WERI-Rb-1 (cell line): ENCODE data around the gene PPM1B.

Experiments
- DNase-seq: peaks from one replicate; pipeline ENCODE4 v3.0.0-alpha.2; 2020
- H3K27ac ChIP-seq: fragments of 250-450 bp; sonication (Bioruptor Pico); 2 replicates; pipeline ENCODE4 v1.5.1; 2020; ENCODE audit warnings: mild to moderate bottlenecking, moderate library complexity
- H3K27me3 ChIP-seq: fragments of 250-450 bp; sonication (Bioruptor Pico); 2 replicates; pipeline ENCODE4 v1.5.1; 2021; ENCODE audit warnings: mild to moderate bottlenecking, low read depth, moderate library complexity; ENCODE audit not compliant: insufficient read depth, severe bottlenecking
- H3K36me3 ChIP-seq: fragments of 250-450 bp; sonication (Bioruptor Pico); 2 replicates; pipeline ENCODE4 v1.5.1; 2020; ENCODE audit warnings: mild to moderate bottlenecking, moderate library complexity
- H3K4me3 ChIP-seq: 2 replicates; pipeline ENCODE4 v1.5.1; 2011; ENCODE audit warnings: low read depth, mild to moderate bottlenecking, control low read depth, low read length
- H3K9me3 ChIP-seq: fragments of 250-450 bp; sonication (Bioruptor Pico); 2 replicates; pipeline ENCODE4 v1.5.1; 2021; ENCODE audit warnings: mild to moderate bottlenecking, moderate library complexity; ENCODE audit not compliant: severe bottlenecking
- TF ChIP-seq, protein P1 (sequence below): IDR thresholded peaks from 2 replicates; pipeline ENCODE4 v1.5.1; 2011; ENCODE audit warnings: low read depth, mild to moderate bottlenecking, control low read depth, inconsistent platforms, low read length

Gene PPM1B

DNA sequence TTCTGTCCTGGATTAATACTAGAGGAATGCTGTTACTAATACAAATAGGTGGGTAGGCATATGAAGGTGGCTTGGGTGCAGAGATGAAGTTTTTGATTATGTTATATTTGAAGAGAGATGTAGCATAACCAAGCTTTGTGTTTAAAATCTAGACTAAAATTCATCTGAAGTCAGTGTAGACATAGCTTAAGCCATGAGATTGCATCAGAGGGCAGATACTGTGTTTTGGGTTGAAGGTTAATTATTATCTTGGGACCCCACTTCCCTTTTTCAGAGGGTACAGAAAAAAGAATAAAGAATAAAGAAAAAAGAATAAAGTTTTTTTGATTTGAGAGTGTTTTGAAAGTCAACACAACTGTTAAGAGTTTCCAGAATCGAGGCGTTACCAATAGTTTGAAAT lies 13.0 kb downstream of the PPM1B start:
- H3K27me3 ChIP-seq, result no peaks in the 10 kb centered on the region
- H3K36me3 ChIP-seq, result peaks cover 4% of the 10 kb centered on the region
- H3K4me3 ChIP-seq, result no peak overlapping the region
- H3K27ac ChIP-seq, result no peak overlapping the region
- no peaks in the 10 kb centered on the region for H3K9me3 ChIP-seq
- TF ChIP-seq, protein P1, sequence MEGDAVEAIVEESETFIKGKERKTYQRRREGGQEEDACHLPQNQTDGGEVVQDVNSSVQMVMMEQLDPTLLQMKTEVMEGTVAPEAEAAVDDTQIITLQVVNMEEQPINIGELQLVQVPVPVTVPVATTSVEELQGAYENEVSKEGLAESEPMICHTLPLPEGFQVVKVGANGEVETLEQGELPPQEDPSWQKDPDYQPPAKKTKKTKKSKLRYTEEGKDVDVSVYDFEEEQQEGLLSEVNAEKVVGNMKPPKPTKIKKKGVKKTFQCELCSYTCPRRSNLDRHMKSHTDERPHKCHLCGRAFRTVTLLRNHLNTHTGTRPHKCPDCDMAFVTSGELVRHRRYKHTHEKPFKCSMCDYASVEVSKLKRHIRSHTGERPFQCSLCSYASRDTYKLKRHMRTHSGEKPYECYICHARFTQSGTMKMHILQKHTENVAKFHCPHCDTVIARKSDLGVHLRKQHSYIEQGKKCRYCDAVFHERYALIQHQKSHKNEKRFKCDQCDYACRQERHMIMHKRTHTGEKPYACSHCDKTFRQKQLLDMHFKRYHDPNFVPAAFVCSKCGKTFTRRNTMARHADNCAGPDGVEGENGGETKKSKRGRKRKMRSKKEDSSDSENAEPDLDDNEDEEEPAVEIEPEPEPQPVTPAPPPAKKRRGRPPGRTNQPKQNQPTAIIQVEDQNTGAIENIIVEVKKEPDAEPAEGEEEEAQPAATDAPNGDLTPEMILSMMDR, result no peak
- no peak for DNase-seq

DNA sequence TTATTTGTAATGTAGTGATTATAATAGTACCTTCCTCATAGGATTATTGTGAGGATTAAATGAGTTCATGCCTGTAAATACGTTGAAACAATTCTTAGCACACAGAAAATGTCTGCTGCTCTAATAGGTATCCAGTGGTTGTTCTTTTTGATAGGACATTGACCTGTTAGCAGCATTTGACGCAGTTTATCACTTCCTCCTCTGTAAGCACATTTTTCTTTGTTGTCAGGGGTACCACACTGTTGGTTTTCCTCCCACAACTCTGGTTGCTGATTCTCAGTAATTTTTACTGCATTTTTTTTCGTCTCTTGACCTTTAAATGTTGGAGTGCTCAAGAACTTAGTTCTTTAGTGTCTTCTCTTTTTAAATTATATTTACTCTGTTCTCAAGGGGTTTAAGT lies 15.4 kb downstream of the PPM1B start:
- H3K36me3 ChIP-seq, result peaks cover 4% of the 10 kb centered on the region
- H3K9me3 ChIP-seq, result no peaks in the 10 kb centered on the region
- no peaks in the 10 kb centered on the region for H3K27me3 ChIP-seq
- DNase-seq, result no peak
- no peak overlapping the region for H3K27ac ChIP-seq
- no peak overlapping the region for H3K4me3 ChIP-seq
- TF ChIP-seq, protein P1, result no peak

DNA sequence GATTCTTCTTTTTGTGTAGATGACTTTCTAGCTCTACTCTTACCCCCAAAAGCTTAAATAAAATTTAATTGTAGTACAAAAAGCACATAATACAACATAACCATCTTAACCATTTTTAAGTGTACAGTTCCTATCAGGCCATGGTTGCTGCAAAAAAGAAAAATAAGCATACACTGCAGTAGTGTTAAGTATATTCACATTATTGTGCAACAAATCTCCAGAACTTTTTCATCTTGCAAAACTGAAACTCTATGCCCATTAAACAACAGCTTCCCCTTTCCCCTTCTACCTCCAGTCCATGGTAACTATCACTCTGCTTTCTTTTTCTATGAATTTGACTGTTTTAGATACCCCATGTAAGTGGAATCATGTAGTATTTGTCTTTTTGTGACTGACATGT lies 18.1 kb downstream of the PPM1B start:
- H3K27ac ChIP-seq, result no peak overlapping the region
- DNase-seq, result no peak
- no peaks in the 10 kb centered on the region; the same call in none of the 2 replicates for H3K36me3 ChIP-seq
- TF ChIP-seq, protein P1, result no peak
- H3K4me3 ChIP-seq, result no peak overlapping the region
- H3K9me3 ChIP-seq, result no peaks in the 10 kb centered on the region
- no peaks in the 10 kb centered on the region for H3K27me3 ChIP-seq

DNA sequence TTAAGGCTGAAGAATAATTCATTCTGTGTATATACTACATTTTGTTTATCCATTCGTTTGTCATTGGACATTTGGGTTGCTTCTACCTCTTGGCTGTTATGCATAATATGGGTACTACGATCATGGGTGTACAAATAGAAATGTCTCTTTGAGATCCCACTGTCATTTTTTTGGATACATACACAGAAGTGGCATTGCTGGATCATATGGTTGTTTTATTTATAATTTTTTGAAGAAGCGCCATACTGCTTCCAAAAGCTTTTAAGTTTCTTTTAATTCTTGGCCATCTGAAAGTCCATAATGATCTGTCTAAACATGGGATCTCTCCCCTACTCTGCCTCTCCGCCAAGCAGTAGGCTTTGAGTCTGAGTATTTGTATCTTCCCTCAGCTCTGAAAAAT lies 18.6 kb downstream of the PPM1B start:
- Histone ChIP-seq H3K36me3 (no peaks in the 10 kb centered on the region; the same call in none of the 2 replicates), H3K9me3 (no peaks in the 10 kb centered on the region), H3K4me3 (no peak overlapping the region), H3K27me3 (no peaks in the 10 kb centered on the region), H3K27ac (no peak overlapping the region)
- TF ChIP-seq, protein P1, result no peak
- DNase-seq, result no peak

DNA sequence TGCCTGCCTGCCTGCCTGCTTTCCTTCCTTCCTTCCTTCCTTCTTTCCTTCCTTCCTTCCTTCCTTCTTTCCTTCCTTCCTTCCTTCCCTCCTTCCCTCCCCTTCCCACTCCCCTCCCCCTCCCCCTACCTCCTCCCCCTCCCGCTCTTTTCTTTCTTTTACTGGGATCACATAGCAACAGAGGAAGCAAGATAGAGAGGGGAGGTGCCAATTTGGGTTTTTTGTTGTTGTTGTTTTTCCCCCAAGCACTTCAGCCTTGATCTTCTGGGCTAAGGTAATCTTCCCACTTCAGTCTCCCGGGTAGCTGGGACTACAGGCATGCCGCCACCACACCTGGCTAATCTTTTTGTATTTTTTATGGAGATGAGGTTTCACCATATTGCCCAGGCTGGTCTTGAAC lies 20.0 kb downstream of the PPM1B start:
- no peaks in the 10 kb centered on the region for H3K27me3 ChIP-seq
- H3K4me3 ChIP-seq, result no peak overlapping the region
- H3K36me3 ChIP-seq, result no peaks in the 10 kb centered on the region; the same call in 1 of the 2 replicates
- no peak overlapping the region for H3K27ac ChIP-seq
- H3K9me3 ChIP-seq, result no peaks in the 10 kb centered on the region
- no peak for DNase-seq
- TF ChIP-seq, protein P1, result no peak

DNA sequence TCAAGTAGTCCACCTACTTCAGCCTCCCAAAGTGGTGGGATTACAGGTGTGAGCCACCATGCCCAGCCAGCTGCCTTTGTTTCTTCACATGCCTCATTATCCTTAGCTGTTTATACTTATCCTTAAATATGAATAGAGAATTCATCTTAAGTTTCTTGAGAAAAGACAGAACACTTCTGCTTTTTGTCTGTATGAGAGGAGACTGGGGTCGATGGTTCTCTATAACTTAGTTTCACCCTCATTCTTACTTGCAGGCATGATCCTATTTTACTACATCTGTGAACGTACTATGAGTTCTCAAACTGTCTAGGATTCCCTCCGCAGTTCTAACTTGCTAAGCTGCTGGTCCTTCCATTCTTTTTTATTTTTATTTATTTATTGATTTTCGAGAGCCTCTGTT lies 20.4 kb downstream of the PPM1B start:
- no peak overlapping the region for H3K4me3 ChIP-seq
- TF ChIP-seq, protein P1, result no peak
- H3K36me3 ChIP-seq, result peaks cover 1% of the 10 kb centered on the region; the same call in 1 of the 2 replicates
- no peaks in the 10 kb centered on the region for H3K27me3 ChIP-seq
- H3K9me3 ChIP-seq, result no peaks in the 10 kb centered on the region
- H3K27ac ChIP-seq, result no peak overlapping the region
- DNase-seq, result no peak
